Measurements from ENCODE around the gene CDIPT. TPM values are rescaled to one million over a fixed set of nuclear protein-coding genes. Genes with fewer than 3 reads are reported as not detected.
A peak's percentile ranks its signal among the peaks of the same experiment; 100 is the strongest.

Gene CDIPT
- total RNA-seq, 1 experiment from 2014 or later = 47.7 TPM

GRCh38 chr16:29864205-29864604 lies 1.2 kb upstream of the CDIPT start:
- no peak for DNase-seq (ENCODE audit: low spot score)
- in situ Hi-C loops (cut with HindIII; ENCODE audit: low sequenced_read_pairs) = no loop called here

- DNase-seq (ENCODE audit: low spot score) = no peak
- in situ Hi-C loops (cut with HindIII; ENCODE audit: low sequenced_read_pairs) = no loop called here
These were observed 601 bp upstream of the CDIPT start for GRCh38 chr16:29863669-29863984.

GRCh38 chr16:29862383-29862883 lies 593 bp downstream of the CDIPT start:
- peak; percentile 75 for DNase-seq (ENCODE audit: low spot score)
- in situ Hi-C loops (cut with HindIII; ENCODE audit: low sequenced_read_pairs) = no loop called here

GRCh38 chr16:29860218-29860617 lies 2.8 kb downstream of the CDIPT start:
- peak; percentile 35 for DNase-seq (ENCODE audit: low spot score)
- in situ Hi-C loops (cut with HindIII; ENCODE audit: low sequenced_read_pairs) = no loop called here

- in situ Hi-C loops (cut with HindIII; ENCODE audit: low sequenced_read_pairs) = no loop called here
- DNase-seq (ENCODE audit: low spot score) = no peak
These were observed 4.1 kb downstream of the CDIPT start for GRCh38 chr16:29858974-29859373.

- in situ Hi-C loops (cut with HindIII; ENCODE audit: low sequenced_read_pairs) = no loop called here
- DNase-seq (ENCODE audit: low spot score) = no peak
These were observed 4.7 kb downstream of the CDIPT start for GRCh38 chr16:29858149-29858849.

- in situ Hi-C loops (cut with HindIII; ENCODE audit: low sequenced_read_pairs) = no loop called here
- DNase-seq (ENCODE audit: low spot score) = no peak
These were observed 5.8 kb downstream of the CDIPT start for GRCh38 chr16:29857133-29857760.

- in situ Hi-C loops (cut with HindIII; ENCODE audit: low sequenced_read_pairs) = no loop called here
- no peak for DNase-seq (ENCODE audit: low spot score)
These were observed 8.4 kb downstream of the CDIPT start for GRCh38 chr16:29854520-29855100.

GRCh38 chr16:29852654-29853053 lies 10.4 kb downstream of the CDIPT start:
- peak; percentile 94 for DNase-seq (ENCODE audit: low spot score)
- in situ Hi-C loops (cut with HindIII; ENCODE audit: low sequenced_read_pairs) = no loop called here

- DNase-seq (ENCODE audit: low spot score) = no peak
- in situ Hi-C loops (cut with HindIII; ENCODE audit: low sequenced_read_pairs) = no loop called here
These were observed 12.0 kb downstream of the CDIPT start for GRCh38 chr16:29850998-29851397.

- in situ Hi-C loops (cut with HindIII; ENCODE audit: low sequenced_read_pairs) = no loop called here
- DNase-seq (ENCODE audit: low spot score) = no peak
These were observed 13.5 kb downstream of the CDIPT start for GRCh38 chr16:29849505-29849904.

- in situ Hi-C loops (cut with HindIII; ENCODE audit: low sequenced_read_pairs) = no loop called here
- peak; percentile 47 for DNase-seq (ENCODE audit: low spot score)
These were observed 14.4 kb downstream of the CDIPT start for GRCh38 chr16:29848420-29849297.

GRCh38 chr16:29845656-29846055 lies 17.4 kb downstream of the CDIPT start:
- in situ Hi-C loops (cut with HindIII; ENCODE audit: low sequenced_read_pairs) = no loop called here
- DNase-seq (ENCODE audit: low spot score) = no peak

GRCh38 chr16:29844575-29845331 lies 18.3 kb downstream of the CDIPT start:
- in situ Hi-C loops (cut with HindIII; ENCODE audit: low sequenced_read_pairs) = no loop called here
- peak; percentile 62 for DNase-seq (ENCODE audit: low spot score)

GRCh38 chr16:29843931-29844330 lies 19.1 kb downstream of the CDIPT start:
- in situ Hi-C loops (cut with HindIII; ENCODE audit: low sequenced_read_pairs) = no loop called here
- no peak for DNase-seq (ENCODE audit: low spot score)

GRCh38 chr16:29842732-29843346 lies 20.2 kb downstream of the CDIPT start:
- DNase-seq (ENCODE audit: low spot score) = no peak
- in situ Hi-C loops (cut with HindIII; ENCODE audit: low sequenced_read_pairs) = no loop called here

GRCh38 chr16:29841631-29842030 lies 21.4 kb downstream of the CDIPT start:
- DNase-seq (ENCODE audit: low spot score) = no peak
- in situ Hi-C loops (cut with HindIII; ENCODE audit: low sequenced_read_pairs) = no loop called here

- in situ Hi-C loops (cut with HindIII; ENCODE audit: low sequenced_read_pairs) = no loop called here
- peak; percentile 54 for DNase-seq (ENCODE audit: low spot score)
These were observed 22.8 kb downstream of the CDIPT start for GRCh38 chr16:29840240-29840639.

- in situ Hi-C loops (cut with HindIII; ENCODE audit: low sequenced_read_pairs) = no loop called here
- DNase-seq (ENCODE audit: low spot score) = peak; percentile 56
These were observed 23.2 kb downstream of the CDIPT start for GRCh38 chr16:29839822-29840221.

Measured in G401 (cell line).